ENCODE results near the gene RGS6. TPM values are rescaled to one million over a fixed set of nuclear protein-coding genes. Genes with fewer than 3 reads are reported as not detected.

Gene RGS6
- total RNA-seq, 1 donor from 2014 or later: 5.1 TPM

GRCh38 chr14:72024043-72024407, 91.8 kb downstream of the RGS6 start:
- no peak for DNase-seq (ENCODE audit: low spot score, unreplicated experiment)
- Mint-ChIP-seq H3K27ac (no peak overlapping the region), H3K4me3 (ENCODE audit: low read depth) (no peak overlapping the region), H3K36me3 (ENCODE audit: insufficient read depth) (no peaks in the 10 kb centered on the region), H3K27me3 (peaks cover 16% of the 10 kb centered on the region), H3K4me1 (ENCODE audit: low read depth) (peaks cover 1% of the 10 kb centered on the region), H3K9me3 (ENCODE audit: low read depth) (no peaks in the 10 kb centered on the region)
- TF ChIP-seq CTCF (IDR thresholded peaks at IDR 0.05; ENCODE audit: unreplicated experiment): peak; percentile 69

GRCh38 chr14:72024504-72024903, 92.3 kb downstream of the RGS6 start:
- peaks cover 1% of the 10 kb centered on the region for H3K4me1 Mint-ChIP-seq (ENCODE audit: low read depth)

GRCh38 chr14:72026536-72026935, 94.3 kb downstream of the RGS6 start:
- no peak overlapping the region for H3K4me3 Mint-ChIP-seq (ENCODE audit: low read depth)
- peaks cover 1% of the 10 kb centered on the region for H3K4me1 Mint-ChIP-seq (ENCODE audit: low read depth)
- DNase-seq (ENCODE audit: low spot score, unreplicated experiment): no peak
- peaks cover 14% of the 10 kb centered on the region for H3K27me3 Mint-ChIP-seq
- H3K9me3 Mint-ChIP-seq (ENCODE audit: low read depth): peaks cover 4% of the 10 kb centered on the region
- H3K27ac Mint-ChIP-seq: no peak overlapping the region
- TF ChIP-seq CTCF (IDR thresholded peaks at IDR 0.05; ENCODE audit: unreplicated experiment): no peak
- H3K36me3 Mint-ChIP-seq (ENCODE audit: insufficient read depth): no peaks in the 10 kb centered on the region

More at GRCh38 chr14:72024504-72024903, 92.3 kb downstream of the RGS6 start:
- Mint-ChIP-seq H3K4me3 (ENCODE audit: low read depth) (no peak overlapping the region), H3K9me3 (ENCODE audit: low read depth) (no peaks in the 10 kb centered on the region), H3K36me3 (ENCODE audit: insufficient read depth) (no peaks in the 10 kb centered on the region), H3K27ac (no peak overlapping the region), H3K27me3 (peaks cover 18% of the 10 kb centered on the region)
- no peak for TF ChIP-seq CTCF (IDR thresholded peaks at IDR 0.05; ENCODE audit: unreplicated experiment)
- no peak for DNase-seq (ENCODE audit: low spot score, unreplicated experiment)

GRCh38 chr14:72027061-72027460, 94.8 kb downstream of the RGS6 start:
- H3K27ac Mint-ChIP-seq: no peak overlapping the region
- H3K9me3 Mint-ChIP-seq (ENCODE audit: low read depth): peaks cover 4% of the 10 kb centered on the region
- peaks cover 1% of the 10 kb centered on the region for H3K4me1 Mint-ChIP-seq (ENCODE audit: low read depth)
- no peak for DNase-seq (ENCODE audit: low spot score, unreplicated experiment)
- no peak for TF ChIP-seq CTCF (IDR thresholded peaks at IDR 0.05; ENCODE audit: unreplicated experiment)
- no peaks in the 10 kb centered on the region for H3K36me3 Mint-ChIP-seq (ENCODE audit: insufficient read depth)
- H3K4me3 Mint-ChIP-seq (ENCODE audit: low read depth): no peak overlapping the region
- H3K27me3 Mint-ChIP-seq: peaks cover 14% of the 10 kb centered on the region

- peaks cover 4% of the 10 kb centered on the region for H3K9me3 Mint-ChIP-seq (ENCODE audit: low read depth)
- peaks cover 2% of the 10 kb centered on the region for H3K27me3 Mint-ChIP-seq
- H3K27ac Mint-ChIP-seq: no peak overlapping the region
- no peaks in the 10 kb centered on the region for H3K36me3 Mint-ChIP-seq (ENCODE audit: insufficient read depth)
- no peak for TF ChIP-seq CTCF (IDR thresholded peaks at IDR 0.05; ENCODE audit: unreplicated experiment)
- H3K4me3 Mint-ChIP-seq (ENCODE audit: low read depth): no peak overlapping the region
- no peak for DNase-seq (ENCODE audit: low spot score, unreplicated experiment)
- H3K4me1 Mint-ChIP-seq (ENCODE audit: low read depth): no peaks in the 10 kb centered on the region
Measured at GRCh38 chr14:72033365-72033764, 101.1 kb downstream of the RGS6 start.

Data from progenitor cell of endocrine pancreas (in vitro differentiated cells).